Breast epithelium (tissue), 4 donors: ENCODE results near the gene POU3F3. TPM values are rescaled to one million over a fixed set of nuclear protein-coding genes. Genes with fewer than 3 reads are reported as not detected.

Experiments used
- DNase-seq, 2 donors: peaks; one replicate each; pipeline ENCODE4 v3.0.0-alpha.2; 2019; ENCODE audit warnings: low spot score in 2 of 2
- H3K27ac ChIP-seq, 2 donors: fragments of 200-600 bp; sonication (generic) in 1 of 2; one replicate each; pipeline ENCODE4 v1.5.1; 2016 to 2019; ENCODE audit warnings: mild to moderate bottlenecking in 1 of 2
- H3K27me3 ChIP-seq, 2 donors: fragments of 200-600 bp; sonication (generic) in 1 of 2; one replicate each; pipeline versions ENCODE4 v1.5.1 to v1.6.0; 2017 to 2019; ENCODE audit warnings: control low read depth in 1 of 2, mild to moderate bottlenecking in 1 of 2
- H3K36me3 ChIP-seq: fragments of 200-600 bp; one replicate; pipeline ENCODE4 v1.5.1; 2019
- H3K4me1 ChIP-seq, 2 donors: fragments of 200-600 bp; sonication (generic); one replicate each; pipeline ENCODE4 v1.5.1; 2016 to 2019; ENCODE audit warnings: control low read depth in 1 of 2
- H3K4me3 ChIP-seq, 3 donors: fragments of 200-600 bp; sonication (generic); 1 replicate in 2 of 3; 2 replicates in 1 of 3; pipeline ENCODE4 v1.5.1; 2016 to 2019; ENCODE audit warnings: mild to moderate bottlenecking in 3 of 3, moderate library complexity in 2 of 3
- H3K9me3 ChIP-seq, 2 donors: fragments of 200-600 bp; sonication (generic) in 1 of 2; one replicate each; pipeline ENCODE4 v1.5.1; 2016 to 2019; ENCODE audit warnings: control low read depth in 1 of 2
- POLR2A ChIP-seq: fragments of 450-650 bp; IDR thresholded peaks from one replicate; pipeline ENCODE4 v1.6.1; 2016; ENCODE audit warnings: antibody characterized with exemption, mild to moderate bottlenecking, moderate library complexity
- POLR2AphosphoS5 ChIP-seq, 3 donors: sonication (generic); formaldehyde crosslinking; IDR thresholded peaks; one replicate each; pipeline ENCODE4 v1.6.1; 2017; ENCODE audit warnings: antibody characterized with exemption in 3 of 3
- intact Hi-C: fragments of 100-400 bp; cut with DNase I; formaldehyde crosslinking; loops from one replicate; pipeline ENCODE4 v1.15.1; 2023; ENCODE audit warnings: low total_unique reads
- total RNA-seq, 3 donors: library from RNA; depleted of rRNA; stranded (reverse); fragments of >200 nt; gene quantifications; one replicate each; pipeline ENCODE4 v1.1.0, GENCODE V29; 2016
- TF ChIP-seq, protein P1 (sequence below), 3 donors: fragments of 450-650 bp; IDR thresholded peaks; one replicate each; pipeline ENCODE4 v1.5.1; 2016 to 2017; ENCODE audit warnings: antibody characterized with exemption in 3 of 3, mild to moderate bottlenecking in 3 of 3, moderate library complexity in 3 of 3

POU3F3 gene
- total RNA-seq, 3 donors from 2014 or later: 0.32 to 3.4 (median 0.98) TPM

DNA sequence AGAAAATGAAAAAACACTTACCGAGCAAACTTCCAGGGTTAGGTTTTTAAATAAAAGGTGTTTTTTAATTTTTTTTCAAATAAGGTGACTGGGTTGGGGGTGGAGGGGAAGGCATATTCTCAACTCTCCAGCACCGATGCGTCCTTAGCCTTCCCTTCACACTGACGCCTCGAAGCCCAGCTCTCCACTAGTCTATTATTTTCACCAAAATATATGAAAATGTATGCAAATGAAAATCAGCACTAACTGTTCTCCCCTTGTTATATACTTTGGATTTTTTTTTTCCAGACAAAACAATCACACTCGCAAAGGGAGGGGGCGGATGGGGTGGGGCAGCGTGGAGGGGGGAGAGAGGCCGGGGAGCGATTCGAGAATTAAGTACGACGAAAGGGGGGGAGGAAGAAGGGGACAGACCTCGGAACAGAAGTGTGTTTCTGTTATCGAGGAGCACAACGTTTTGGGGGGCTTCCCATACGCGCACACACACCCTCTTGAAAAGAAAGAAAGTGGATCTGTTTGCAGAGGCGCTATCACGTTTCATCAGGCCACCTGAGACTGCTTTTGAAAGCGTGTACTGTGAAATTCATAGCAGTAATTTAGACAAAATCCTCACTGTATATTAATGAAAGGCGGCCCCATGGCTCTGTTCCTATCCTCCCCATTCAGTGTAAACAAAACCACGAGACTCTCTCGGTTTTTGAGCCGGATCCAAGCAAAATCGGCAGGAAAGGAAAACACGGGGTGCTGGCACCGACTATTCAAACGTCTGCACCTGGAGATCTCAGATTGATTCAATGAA is 2.4 kb upstream of the POU3F3 start:
- Histone ChIP-seq H3K27ac (peak overlapping the region in 1 of 2 donors; percentile 68), H3K9me3 (peaks cover 0 to 4% of the 10 kb centered on the region in 2 donors), H3K27me3 (peaks cover 8 to 88% of the 10 kb centered on the region in 2 donors), H3K4me1 (peaks cover 0 to 7% of the 10 kb centered on the region in 2 donors), H3K4me3 (peak overlapping the region in 2 of 3 donors; percentile 46 to 69), H3K36me3 (no peaks in the 10 kb centered on the region)
- no peak for DNase-seq
- TF ChIP-seq POLR2A (no peak), POLR2AphosphoS5 (IDR thresholded peaks at IDR 0.05) (peak in 1 of 3 donors; percentile 8)
- TF ChIP-seq, protein P1, sequence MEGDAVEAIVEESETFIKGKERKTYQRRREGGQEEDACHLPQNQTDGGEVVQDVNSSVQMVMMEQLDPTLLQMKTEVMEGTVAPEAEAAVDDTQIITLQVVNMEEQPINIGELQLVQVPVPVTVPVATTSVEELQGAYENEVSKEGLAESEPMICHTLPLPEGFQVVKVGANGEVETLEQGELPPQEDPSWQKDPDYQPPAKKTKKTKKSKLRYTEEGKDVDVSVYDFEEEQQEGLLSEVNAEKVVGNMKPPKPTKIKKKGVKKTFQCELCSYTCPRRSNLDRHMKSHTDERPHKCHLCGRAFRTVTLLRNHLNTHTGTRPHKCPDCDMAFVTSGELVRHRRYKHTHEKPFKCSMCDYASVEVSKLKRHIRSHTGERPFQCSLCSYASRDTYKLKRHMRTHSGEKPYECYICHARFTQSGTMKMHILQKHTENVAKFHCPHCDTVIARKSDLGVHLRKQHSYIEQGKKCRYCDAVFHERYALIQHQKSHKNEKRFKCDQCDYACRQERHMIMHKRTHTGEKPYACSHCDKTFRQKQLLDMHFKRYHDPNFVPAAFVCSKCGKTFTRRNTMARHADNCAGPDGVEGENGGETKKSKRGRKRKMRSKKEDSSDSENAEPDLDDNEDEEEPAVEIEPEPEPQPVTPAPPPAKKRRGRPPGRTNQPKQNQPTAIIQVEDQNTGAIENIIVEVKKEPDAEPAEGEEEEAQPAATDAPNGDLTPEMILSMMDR (IDR thresholded peaks at IDR 0.05): no peak
- intact Hi-C loops: loop anchor here (2.0 kb wide), 1 partner anchor 65 kb away; no protein-coding TSS in a partner anchor

DNA sequence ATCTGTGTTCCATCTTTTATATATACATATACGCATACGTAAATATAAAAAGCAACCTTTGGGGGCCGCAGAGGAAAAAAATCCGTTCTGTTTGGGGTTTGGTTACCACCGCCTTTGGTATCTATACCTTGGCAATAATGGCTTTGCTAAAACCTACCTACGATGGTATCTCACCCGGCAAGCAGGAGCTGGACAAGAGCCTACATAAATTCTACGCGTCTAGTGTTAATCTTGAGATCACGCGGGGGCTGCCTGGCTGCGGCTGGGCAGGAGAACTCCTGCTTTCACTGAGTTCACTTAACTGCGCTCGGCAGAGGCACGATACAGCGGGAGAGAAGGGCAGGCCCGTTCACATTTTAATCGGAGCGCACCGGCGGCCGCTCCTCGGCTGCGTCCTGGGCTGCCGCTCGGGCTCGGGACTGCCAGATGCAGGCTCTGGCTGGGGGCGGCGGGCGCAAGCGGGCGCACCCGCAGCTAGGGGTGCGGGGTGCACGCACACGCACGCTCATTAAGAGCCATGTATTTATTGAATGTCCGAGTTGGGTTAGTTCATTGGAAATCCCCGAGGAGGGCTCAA is 1.7 kb upstream of the POU3F3 start:
- Histone ChIP-seq H3K4me1 (peaks cover 0 to 7% of the 10 kb centered on the region in 2 donors), H3K4me3 (peak overlapping the region; percentile 39 to 69 (median 46)), H3K27me3 (peaks cover 8 to 87% of the 10 kb centered on the region in 2 donors), H3K36me3 (no peaks in the 10 kb centered on the region), H3K9me3 (peaks cover 0 to 4% of the 10 kb centered on the region in 2 donors), H3K27ac (peak overlapping the region in 1 of 2 donors; percentile 52)
- no peak for TF ChIP-seq POLR2A
- TF ChIP-seq POLR2AphosphoS5 (IDR thresholded peaks at IDR 0.05): peak in 2 of 3 donors; percentile 15 to 45
- intact Hi-C loops: no loop called here
- no peak for DNase-seq

DNA sequence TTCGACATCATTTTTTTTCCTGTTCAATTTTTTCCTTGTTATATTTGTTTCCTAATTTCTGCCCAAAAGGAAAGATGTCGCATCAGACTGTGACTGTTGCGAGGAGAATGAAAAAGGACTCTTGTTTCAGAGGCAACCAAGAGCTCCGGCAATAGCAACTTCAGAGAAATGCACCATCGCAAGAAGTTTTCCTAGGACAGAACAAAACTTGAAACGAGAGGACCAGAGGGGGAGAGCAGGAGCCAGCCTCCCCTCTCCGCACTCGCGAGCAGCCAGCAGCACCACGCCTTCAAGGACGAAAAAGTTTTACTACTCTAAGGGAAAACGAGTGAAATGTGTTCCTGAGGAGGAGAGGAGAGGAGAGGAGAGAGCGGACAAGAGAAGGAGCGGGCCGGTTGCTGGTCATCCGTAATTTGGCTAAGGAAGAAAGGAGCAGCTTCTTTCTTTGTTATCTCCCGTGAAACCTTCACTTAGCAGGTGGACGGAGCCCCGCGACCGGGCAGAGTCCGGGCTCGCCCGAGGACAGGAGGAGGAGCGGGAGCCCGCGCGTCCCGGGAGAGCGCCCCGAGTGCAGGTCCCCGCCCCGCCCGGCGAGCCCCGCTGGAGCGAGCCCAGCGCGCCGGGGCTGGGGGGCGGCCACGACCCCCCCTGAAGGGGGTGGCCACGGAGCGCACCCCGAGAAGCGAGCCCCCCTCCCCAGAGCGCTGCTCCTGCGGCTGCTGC is 744 bp downstream of the POU3F3 start:
- Histone ChIP-seq H3K36me3 (no peaks in the 10 kb centered on the region), H3K4me3 (peak overlapping the region in 2 of 3 donors; percentile 46 to 69), H3K27me3 (peaks cover 8 to 87% of the 10 kb centered on the region in 2 donors), H3K27ac (no peak overlapping the region), H3K4me1 (peaks cover 0 to 7% of the 10 kb centered on the region in 2 donors), H3K9me3 (peaks cover 0 to 4% of the 10 kb centered on the region in 2 donors)
- TF ChIP-seq, protein P1 (IDR thresholded peaks at IDR 0.05): no peak
- TF ChIP-seq POLR2A (no peak), POLR2AphosphoS5 (IDR thresholded peaks at IDR 0.05) (no peak)
- no peak for DNase-seq
- intact Hi-C loops: no loop called here

DNA sequence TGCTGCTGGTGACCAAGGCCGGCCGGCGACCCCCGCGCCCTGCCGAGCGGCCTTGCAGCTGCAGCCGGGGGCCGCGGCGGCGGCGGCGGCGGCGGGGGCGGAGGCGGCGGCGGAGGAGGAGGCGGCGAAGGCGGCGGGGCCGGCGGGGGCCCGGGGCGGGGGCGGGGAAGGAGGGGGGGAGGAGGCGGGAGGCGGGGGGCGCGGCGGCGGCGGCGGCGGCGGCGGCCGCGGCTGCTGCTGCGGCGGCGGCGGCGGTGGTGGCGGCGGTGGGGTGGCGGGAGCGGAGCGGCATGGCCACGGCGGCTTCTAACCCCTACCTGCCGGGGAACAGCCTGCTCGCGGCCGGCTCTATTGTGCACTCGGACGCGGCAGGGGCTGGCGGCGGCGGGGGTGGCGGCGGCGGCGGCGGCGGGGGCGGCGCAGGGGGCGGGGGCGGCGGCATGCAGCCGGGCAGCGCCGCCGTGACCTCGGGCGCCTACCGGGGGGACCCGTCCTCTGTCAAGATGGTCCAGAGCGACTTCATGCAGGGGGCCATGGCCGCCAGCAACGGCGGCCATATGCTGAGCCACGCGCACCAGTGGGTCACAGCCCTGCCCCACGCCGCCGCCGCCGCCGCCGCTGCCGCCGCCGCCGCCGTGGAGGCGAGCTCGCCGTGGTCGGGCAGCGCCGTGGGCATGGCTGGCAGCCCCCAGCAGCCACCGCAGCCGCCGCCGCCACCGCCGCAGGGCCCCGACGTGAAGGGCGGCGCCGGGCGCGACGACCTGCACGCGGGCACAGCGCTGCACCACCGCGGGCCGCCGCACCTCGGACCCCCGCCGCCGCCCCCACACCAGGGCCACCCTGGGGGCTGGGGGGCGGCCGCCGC is 1.5 kb downstream of the POU3F3 start:
- peaks cover 8 to 87% of the 10 kb centered on the region in 2 donors for H3K27me3 ChIP-seq
- no peak for DNase-seq
- H3K9me3 ChIP-seq: peaks cover 0 to 4% of the 10 kb centered on the region in 2 donors
- peak overlapping the region in 2 of 3 donors; percentile 46 to 69 for H3K4me3 ChIP-seq
- H3K36me3 ChIP-seq: no peaks in the 10 kb centered on the region
- H3K4me1 ChIP-seq: peaks cover 0 to 7% of the 10 kb centered on the region in 2 donors
- TF ChIP-seq POLR2A (no peak), POLR2AphosphoS5 (IDR thresholded peaks at IDR 0.05) (no peak)
- TF ChIP-seq, protein P1 (IDR thresholded peaks at IDR 0.05): no peak
- intact Hi-C loops: no loop called here
- peak overlapping the region in 1 of 2 donors; percentile 61 for H3K27ac ChIP-seq
